ENCODE results near the gene CELSR1. TPM values are rescaled to one million over a fixed set of nuclear protein-coding genes. Genes with fewer than 3 reads are reported as not detected.
A peak's percentile ranks its signal among the peaks of the same experiment; 100 is the strongest.

The CELSR1 gene
- total RNA-seq, 2 donors from 2014 or later = 1.5 to 6.7 TPM

GRCh38 chr22:46581538-46582244 lies 44.3 kb upstream of the CELSR1 start:
- H3K27ac ChIP-seq = no peak overlapping the region
- no peaks in the 10 kb centered on the region for H3K27me3 ChIP-seq (replicated peaks; ENCODE audit: insufficient read depth)
- no peaks in the 10 kb centered on the region for H3K36me3 ChIP-seq
- ATAC-seq (ENCODE audit: insufficient number of reproducible peaks, low FRiP score, low read depth) (no peak), DNase-seq (ENCODE audit: low spot score) (no peak)
- H3K9me3 ChIP-seq = no peaks in the 10 kb centered on the region
- TF ChIP-seq CTCF (IDR thresholded peaks at IDR 0.05) = no peak
- H3K4me1 ChIP-seq (ENCODE audit: control insufficient read depth in 1 of 2, low read depth in 2 of 2) = peaks cover 12 to 22% of the 10 kb centered on the region in 2 donors
- H3K4me3 ChIP-seq = no peak overlapping the region

- H3K27ac ChIP-seq = no peak overlapping the region
- no peaks in the 10 kb centered on the region for H3K9me3 ChIP-seq
- no peak for DNase-seq (ENCODE audit: low spot score)
- no peak for TF ChIP-seq CTCF (IDR thresholded peaks at IDR 0.05)
- no peak for ATAC-seq (ENCODE audit: insufficient number of reproducible peaks, low FRiP score, low read depth)
- H3K4me3 ChIP-seq = no peak overlapping the region
- H3K27me3 ChIP-seq (replicated peaks; ENCODE audit: insufficient read depth) = no peaks in the 10 kb centered on the region
- no peaks in the 10 kb centered on the region for H3K36me3 ChIP-seq
- peaks cover 15 to 26% of the 10 kb centered on the region in 2 donors for H3K4me1 ChIP-seq (ENCODE audit: control insufficient read depth in 1 of 2, low read depth in 2 of 2)
These were observed 43.6 kb upstream of the CELSR1 start for GRCh38 chr22:46580940-46581537.

GRCh38 chr22:46579751-46580449 lies 42.5 kb upstream of the CELSR1 start:
- no peaks in the 10 kb centered on the region for H3K27me3 ChIP-seq (replicated peaks; ENCODE audit: insufficient read depth)
- no peaks in the 10 kb centered on the region for H3K9me3 ChIP-seq
- peak; percentile 0 for DNase-seq (ENCODE audit: low spot score)
- no peak for TF ChIP-seq CTCF (IDR thresholded peaks at IDR 0.05)
- no peak overlapping the region for H3K4me3 ChIP-seq
- H3K4me1 ChIP-seq (ENCODE audit: control insufficient read depth in 1 of 2, low read depth in 2 of 2) = peaks cover 15 to 32% of the 10 kb centered on the region in 2 donors
- H3K36me3 ChIP-seq = no peaks in the 10 kb centered on the region
- no peak overlapping the region for H3K27ac ChIP-seq
- no peak for ATAC-seq (ENCODE audit: insufficient number of reproducible peaks, low FRiP score, low read depth)

- H3K9me3 ChIP-seq = no peaks in the 10 kb centered on the region
- H3K4me3 ChIP-seq = peak overlapping the region; percentile 87
- no peak for TF ChIP-seq CTCF (IDR thresholded peaks at IDR 0.05)
- H3K36me3 ChIP-seq = no peaks in the 10 kb centered on the region
- ATAC-seq (ENCODE audit: insufficient number of reproducible peaks, low FRiP score, low read depth) (no peak), DNase-seq (ENCODE audit: low spot score) (peak; percentile 1)
- H3K27me3 ChIP-seq (replicated peaks; ENCODE audit: insufficient read depth) = no peaks in the 10 kb centered on the region
- H3K4me1 ChIP-seq (ENCODE audit: control insufficient read depth in 1 of 2, low read depth in 2 of 2) = peaks cover 15 to 32% of the 10 kb centered on the region in 2 donors
- H3K27ac ChIP-seq = peak overlapping the region in 1 of 2 donors; percentile 6
These were observed 41.6 kb upstream of the CELSR1 start for GRCh38 chr22:46578824-46579561.

Measured in thoracic aorta (tissue), 2 donors.